ENCODE data around the gene KCNAB1.
A peak's percentile ranks its signal among the peaks of the same experiment; 100 is the strongest.

The KCNAB1 gene

DNA sequence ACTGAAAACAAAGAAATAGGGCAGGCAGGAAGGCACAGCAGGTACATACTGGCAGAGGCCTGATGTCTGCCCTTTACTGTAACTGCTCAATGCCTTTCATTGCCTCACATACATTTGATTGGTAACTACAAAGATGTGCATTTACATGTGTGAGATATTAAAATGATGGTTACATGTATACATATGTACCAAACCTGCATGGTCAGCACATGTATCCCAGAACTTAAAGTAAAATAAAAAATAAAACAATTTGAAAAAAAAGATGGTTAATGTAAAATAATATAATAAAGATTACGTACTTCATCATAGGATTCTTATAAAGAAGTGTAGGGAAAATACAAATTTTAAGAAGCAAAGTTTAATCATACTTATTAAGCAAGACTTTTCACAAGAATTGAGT, 419.4 kb downstream of the KCNAB1 start:
- Histone ChIP-seq H4K8ac (ENCODE audit: low read length) (no peak overlapping the region), H3K23ac (ENCODE audit: low read length in 2 of 2) (no peak overlapping the region), H3K4me1 (ENCODE audit: control insufficient read depth, insufficient read depth, low read depth, low read length) (peaks cover 8% of the 10 kb centered on the region), H2BK5ac (ENCODE audit: low read depth, low read length, poor library complexity, severe bottlenecking) (no peak overlapping the region), H2AFZ (ENCODE audit: low read depth, low read length) (no peak overlapping the region), H3K14ac (ENCODE audit: low read length in 2 of 2) (no peak overlapping the region), H3K79me1 (replicated peaks; ENCODE audit: low read length, poor library complexity, severe bottlenecking) (peaks cover 4% of the 10 kb centered on the region), H3K27me3 (ENCODE audit: control insufficient read depth in 1 of 2, insufficient read depth in 1 of 2, low read length in 2 of 2) (no peaks in the 10 kb centered on the region), H3K4ac (ENCODE audit: low read depth in 1 of 2, low read length in 2 of 2) (no peak overlapping the region), H3K18ac (ENCODE audit: low read depth in 1 of 2, low read length in 2 of 2) (no peak overlapping the region), H3K4me3 (ENCODE audit: insufficient read depth in 1 of 2, low read depth in 1 of 2, low read length in 2 of 2) (no peak overlapping the region), H3K27ac (ENCODE audit: low read length, poor library complexity, severe bottlenecking) (no peak overlapping the region), H3K36me3 (ENCODE audit: control insufficient read depth in 1 of 2, insufficient read depth in 2 of 2, low read depth in 1 of 2, low read length in 2 of 2) (peaks cover 5 to 74% of the 10 kb centered on the region in 2 experiments), H2BK12ac (ENCODE audit: low read length in 2 of 2) (no peak overlapping the region), H4K91ac (ENCODE audit: low read length) (no peak overlapping the region), H3K4me2 (ENCODE audit: low read length, poor library complexity, severe bottlenecking) (no peak overlapping the region), H3K9me3 (ENCODE audit: control insufficient read depth, low read length) (no peaks in the 10 kb centered on the region), H2BK120ac (ENCODE audit: low read depth, low read length) (no peak overlapping the region), H2BK15ac (ENCODE audit: low read depth, poor library complexity, severe bottlenecking) (no peak overlapping the region), H2AK5ac (ENCODE audit: low read length, severe bottlenecking) (no peak overlapping the region), H3K9ac (ENCODE audit: low read length) (no peak overlapping the region)
- DNase-seq, result no peak
- no CpG with 5 or more reads among the region's 1 CpG for WGBS

DNA sequence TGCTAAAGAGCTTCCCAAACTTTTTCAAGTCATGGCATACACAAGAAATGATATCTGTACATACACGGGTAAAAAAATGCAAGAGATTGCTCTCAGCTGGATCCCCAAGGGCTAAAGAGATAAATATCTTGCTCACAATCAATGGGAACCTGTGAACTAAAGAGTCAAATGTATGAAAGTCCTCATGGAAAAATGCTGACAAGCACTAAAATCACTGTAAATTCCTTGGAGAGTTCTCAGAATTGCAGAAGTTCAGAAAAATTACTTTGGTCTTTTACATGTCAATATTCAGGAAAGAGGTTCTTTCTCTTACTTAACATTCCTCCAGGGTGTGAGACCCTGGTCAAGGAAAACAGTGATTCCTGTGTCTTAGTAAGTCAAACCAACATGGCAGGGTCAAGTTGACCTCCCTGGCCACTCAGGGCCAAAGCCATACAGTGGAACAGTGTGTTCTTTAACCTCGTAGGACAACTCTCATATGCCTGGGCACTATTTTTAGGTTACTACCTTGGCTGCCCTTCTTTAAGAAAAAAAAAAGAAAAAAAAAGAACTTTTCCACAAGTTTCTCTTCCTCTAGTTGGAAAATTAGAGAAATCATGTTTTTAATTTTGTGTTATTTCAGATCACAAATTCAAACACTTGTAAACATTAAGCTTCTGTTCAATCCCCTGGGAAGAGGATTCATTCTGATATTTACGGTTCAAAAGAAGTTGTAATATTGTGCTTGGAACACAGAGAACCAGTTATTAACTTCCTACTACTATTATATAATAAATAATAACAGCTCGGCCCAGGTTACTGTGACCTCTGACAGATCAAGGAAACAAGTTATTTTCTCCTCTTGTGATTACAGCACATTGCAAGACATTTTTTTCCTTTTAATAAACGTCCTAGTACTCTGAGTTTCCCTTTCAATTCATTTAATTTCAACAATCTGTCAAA, 422.0 kb downstream of the KCNAB1 start:
- Histone ChIP-seq H3K4me1 (ENCODE audit: control insufficient read depth, insufficient read depth, low read depth, low read length) (no peaks in the 10 kb centered on the region), H3K14ac (ENCODE audit: low read length in 2 of 2) (no peak overlapping the region), H2BK5ac (ENCODE audit: low read depth, low read length, poor library complexity, severe bottlenecking) (no peak overlapping the region), H4K8ac (ENCODE audit: low read length) (no peak overlapping the region), H3K4ac (ENCODE audit: low read depth in 1 of 2, low read length in 2 of 2) (no peak overlapping the region), H2BK15ac (ENCODE audit: low read depth, poor library complexity, severe bottlenecking) (no peak overlapping the region), H3K79me1 (replicated peaks; ENCODE audit: low read length, poor library complexity, severe bottlenecking) (peaks cover 4% of the 10 kb centered on the region), H3K36me3 (ENCODE audit: control insufficient read depth in 1 of 2, insufficient read depth in 2 of 2, low read depth in 1 of 2, low read length in 2 of 2) (peaks cover 5 to 95% of the 10 kb centered on the region in 2 experiments), H3K27ac (ENCODE audit: low read length, poor library complexity, severe bottlenecking) (peak overlapping the region; percentile 26), H4K91ac (ENCODE audit: low read length) (no peak overlapping the region), H3K9me3 (ENCODE audit: control insufficient read depth, low read length) (no peaks in the 10 kb centered on the region), H2AFZ (ENCODE audit: low read depth, low read length) (no peak overlapping the region), H3K4me2 (ENCODE audit: low read length, poor library complexity, severe bottlenecking) (no peak overlapping the region), H3K4me3 (ENCODE audit: insufficient read depth in 1 of 2, low read depth in 1 of 2, low read length in 2 of 2) (no peak overlapping the region), H2BK12ac (ENCODE audit: low read length in 2 of 2) (no peak overlapping the region), H3K23ac (ENCODE audit: low read length in 2 of 2) (no peak overlapping the region), H2BK120ac (ENCODE audit: low read depth, low read length) (no peak overlapping the region), H3K18ac (ENCODE audit: low read depth in 1 of 2, low read length in 2 of 2) (no peak overlapping the region), H2AK5ac (ENCODE audit: low read length, severe bottlenecking) (no peak overlapping the region), H3K9ac (ENCODE audit: low read length) (peak overlapping the region; percentile 62), H3K27me3 (ENCODE audit: control insufficient read depth in 1 of 2, insufficient read depth in 1 of 2, low read length in 2 of 2) (no peaks in the 10 kb centered on the region)
- DNase-seq, result no peak
- 83% methylated on average over 4 of the region's 5 CpGs for WGBS

- H3K9ac ChIP-seq (ENCODE audit: low read length), result peak overlapping the region; percentile 62
- no peak overlapping the region for H2BK12ac ChIP-seq (ENCODE audit: low read length in 2 of 2)
- no peaks in the 10 kb centered on the region for H3K27me3 ChIP-seq (ENCODE audit: control insufficient read depth in 1 of 2, insufficient read depth in 1 of 2, low read length in 2 of 2)
- H2BK15ac ChIP-seq (ENCODE audit: low read depth, poor library complexity, severe bottlenecking), result no peak overlapping the region
- H2BK5ac ChIP-seq (ENCODE audit: low read depth, low read length, poor library complexity, severe bottlenecking), result no peak overlapping the region
- 100% methylated on average over 2 of the region's 2 CpGs for WGBS
- H3K79me1 ChIP-seq (replicated peaks; ENCODE audit: low read length, poor library complexity, severe bottlenecking), result peaks cover 4% of the 10 kb centered on the region
- no peak overlapping the region for H2AFZ ChIP-seq (ENCODE audit: low read depth, low read length)
- no peak overlapping the region for H4K91ac ChIP-seq (ENCODE audit: low read length)
- H3K14ac ChIP-seq (ENCODE audit: low read length in 2 of 2), result no peak overlapping the region
- no peak overlapping the region for H3K4me3 ChIP-seq (ENCODE audit: insufficient read depth in 1 of 2, low read depth in 1 of 2, low read length in 2 of 2)
- H3K27ac ChIP-seq (ENCODE audit: low read length, poor library complexity, severe bottlenecking), result peak overlapping the region; percentile 56
- no peak overlapping the region for H3K4ac ChIP-seq (ENCODE audit: low read depth in 1 of 2, low read length in 2 of 2)
- no peak overlapping the region for H4K8ac ChIP-seq (ENCODE audit: low read length)
- no peak overlapping the region for H3K4me2 ChIP-seq (ENCODE audit: low read length, poor library complexity, severe bottlenecking)
- no peak for DNase-seq
- no peak overlapping the region for H2AK5ac ChIP-seq (ENCODE audit: low read length, severe bottlenecking)
- H3K18ac ChIP-seq (ENCODE audit: low read depth in 1 of 2, low read length in 2 of 2), result no peak overlapping the region
- H2BK120ac ChIP-seq (ENCODE audit: low read depth, low read length), result no peak overlapping the region
- H3K36me3 ChIP-seq (ENCODE audit: control insufficient read depth in 1 of 2, insufficient read depth in 2 of 2, low read depth in 1 of 2, low read length in 2 of 2), result peaks cover 5 to 97% of the 10 kb centered on the region in 2 experiments
- no peaks in the 10 kb centered on the region for H3K9me3 ChIP-seq (ENCODE audit: control insufficient read depth, low read length)
- no peak overlapping the region for H3K23ac ChIP-seq (ENCODE audit: low read length in 2 of 2)
- H3K4me1 ChIP-seq (ENCODE audit: control insufficient read depth, insufficient read depth, low read depth, low read length), result no peaks in the 10 kb centered on the region
Measured at GRCh38 chr3:156543043-156543555, 422.7 kb downstream of the KCNAB1 start.

GRCh38 chr3:156547637-156548036, 427.3 kb downstream of the KCNAB1 start:
- Histone ChIP-seq H3K9me3 (ENCODE audit: control insufficient read depth, low read length) (no peaks in the 10 kb centered on the region), H3K4ac (ENCODE audit: low read depth in 1 of 2, low read length in 2 of 2) (no peak overlapping the region), H2BK12ac (ENCODE audit: low read length in 2 of 2) (no peak overlapping the region), H3K14ac (ENCODE audit: low read length in 2 of 2) (no peak overlapping the region), H3K4me1 (ENCODE audit: control insufficient read depth, insufficient read depth, low read depth, low read length) (peaks cover 9% of the 10 kb centered on the region), H3K27me3 (ENCODE audit: control insufficient read depth in 1 of 2, insufficient read depth in 1 of 2, low read length in 2 of 2) (no peaks in the 10 kb centered on the region), H4K91ac (ENCODE audit: low read length) (no peak overlapping the region), H2AFZ (ENCODE audit: low read depth, low read length) (no peak overlapping the region), H3K4me2 (ENCODE audit: low read length, poor library complexity, severe bottlenecking) (no peak overlapping the region), H2AK5ac (ENCODE audit: low read length, severe bottlenecking) (no peak overlapping the region), H3K9ac (ENCODE audit: low read length) (peak overlapping the region; percentile 9), H2BK15ac (ENCODE audit: low read depth, poor library complexity, severe bottlenecking) (no peak overlapping the region), H3K79me1 (replicated peaks; ENCODE audit: low read length, poor library complexity, severe bottlenecking) (no peaks in the 10 kb centered on the region), H3K4me3 (ENCODE audit: insufficient read depth in 1 of 2, low read depth in 1 of 2, low read length in 2 of 2) (no peak overlapping the region), H3K27ac (ENCODE audit: low read length, poor library complexity, severe bottlenecking) (peak overlapping the region; percentile 35), H3K23ac (ENCODE audit: low read length in 2 of 2) (no peak overlapping the region), H2BK5ac (ENCODE audit: low read depth, low read length, poor library complexity, severe bottlenecking) (no peak overlapping the region), H3K18ac (ENCODE audit: low read depth in 1 of 2, low read length in 2 of 2) (no peak overlapping the region), H3K36me3 (ENCODE audit: control insufficient read depth in 1 of 2, insufficient read depth in 2 of 2, low read depth in 1 of 2, low read length in 2 of 2) (peaks cover 0 to 96% of the 10 kb centered on the region in 2 experiments), H2BK120ac (ENCODE audit: low read depth, low read length) (no peak overlapping the region), H4K8ac (ENCODE audit: low read length) (no peak overlapping the region)
- DNase-seq, result peak; percentile 50
- WGBS, result 43% methylated on average over 1 of the region's 2 CpGs
